IPS DF 19.7 (cell line): ENCODE results near the gene RAX2.
"Not testable (repeated sequence)": the region's sequence is repeated elsewhere in the genome, so short reads cannot be mapped to it uniquely, and the experiment has no call there.

ENCODE experiments used
- DNase-seq: peaks from one replicate; pipeline ENCODE4 v3.0.0-alpha.2; 2013; ENCODE audit warnings: low read depth, low spot score

The RAX2 gene

GRCh38 chr19:3771906-3772455 is at the start of gene RAX2:
Gene RAX2 (minus strand): TSS chr19:3772228. CDS start chr19:3771742, 486 bp downstream.
- no peak for DNase-seq

- DNase-seq, result no peak
Observed at GRCh38 chr19:3821156-3821555, 49.1 kb upstream of the RAX2 start.

- DNase-seq, result no peak
Observed at GRCh38 chr19:3819989-3820388, 48.0 kb upstream of the RAX2 start.

GRCh38 chr19:3818918-3819317 is 46.9 kb upstream of the RAX2 start:
- no peak for DNase-seq

GRCh38 chr19:3818466-3818865 is 46.4 kb upstream of the RAX2 start:
- DNase-seq, result no peak

- no peak for DNase-seq
Observed at GRCh38 chr19:3817761-3818160, 45.7 kb upstream of the RAX2 start.

- no peak for DNase-seq
Observed at GRCh38 chr19:3816566-3817218, 44.7 kb upstream of the RAX2 start.

GRCh38 chr19:3816148-3816547 is 44.1 kb upstream of the RAX2 start:
- DNase-seq, result not testable (repeated sequence)

GRCh38 chr19:3814648-3815047 is 42.6 kb upstream of the RAX2 start:
- DNase-seq, result no peak

GRCh38 chr19:3813473-3814392 is 41.7 kb upstream of the RAX2 start:
- DNase-seq, result no peak

GRCh38 chr19:3810708-3811355 is 38.8 kb upstream of the RAX2 start:
- DNase-seq, result no peak

GRCh38 chr19:3809881-3810707 is 38.1 kb upstream of the RAX2 start:
- no peak for DNase-seq

GRCh38 chr19:3808420-3809143 is 36.6 kb upstream of the RAX2 start:
- DNase-seq, result no peak

GRCh38 chr19:3807574-3808354 is 35.7 kb upstream of the RAX2 start:
- no peak for DNase-seq

- DNase-seq, result no peak
Observed at GRCh38 chr19:3807131-3807480, 35.1 kb upstream of the RAX2 start.

GRCh38 chr19:3805859-3806258 is 33.8 kb upstream of the RAX2 start:
- no peak for DNase-seq

GRCh38 chr19:3804429-3804828 is 32.4 kb upstream of the RAX2 start:
- DNase-seq, result no peak

GRCh38 chr19:3803986-3804385 is 32.0 kb upstream of the RAX2 start:
- no peak for DNase-seq

- DNase-seq, result no peak
Observed at GRCh38 chr19:3803114-3803888, 31.3 kb upstream of the RAX2 start.
